Hematopoietic multipotent progenitor cell treated with erythropoietin and hydrocortisone succinate and interleukin-3 and kit ligand, for 17 days (in vitro differentiated cells): ENCODE results near the gene NANS.
"Not testable (repeated sequence)": the region's sequence is repeated elsewhere in the genome, so short reads cannot be mapped to it uniquely, and the experiment has no call there.

Experiments
- DNase-seq: peaks from one replicate; pipeline ENCODE4 v3.0.0-alpha.2; 2015; ENCODE audit warnings: low spot score

Gene NANS, protein sequence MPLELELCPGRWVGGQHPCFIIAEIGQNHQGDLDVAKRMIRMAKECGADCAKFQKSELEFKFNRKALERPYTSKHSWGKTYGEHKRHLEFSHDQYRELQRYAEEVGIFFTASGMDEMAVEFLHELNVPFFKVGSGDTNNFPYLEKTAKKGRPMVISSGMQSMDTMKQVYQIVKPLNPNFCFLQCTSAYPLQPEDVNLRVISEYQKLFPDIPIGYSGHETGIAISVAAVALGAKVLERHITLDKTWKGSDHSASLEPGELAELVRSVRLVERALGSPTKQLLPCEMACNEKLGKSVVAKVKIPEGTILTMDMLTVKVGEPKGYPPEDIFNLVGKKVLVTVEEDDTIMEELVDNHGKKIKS

GRCh38 chr9:98056269-98057137 lies at the start of gene NANS:
NANS (plus strand) TSS chr9:98056732; CDS start chr9:98056809, 77 bp downstream.
- peak; percentile 90 for DNase-seq

DNA sequence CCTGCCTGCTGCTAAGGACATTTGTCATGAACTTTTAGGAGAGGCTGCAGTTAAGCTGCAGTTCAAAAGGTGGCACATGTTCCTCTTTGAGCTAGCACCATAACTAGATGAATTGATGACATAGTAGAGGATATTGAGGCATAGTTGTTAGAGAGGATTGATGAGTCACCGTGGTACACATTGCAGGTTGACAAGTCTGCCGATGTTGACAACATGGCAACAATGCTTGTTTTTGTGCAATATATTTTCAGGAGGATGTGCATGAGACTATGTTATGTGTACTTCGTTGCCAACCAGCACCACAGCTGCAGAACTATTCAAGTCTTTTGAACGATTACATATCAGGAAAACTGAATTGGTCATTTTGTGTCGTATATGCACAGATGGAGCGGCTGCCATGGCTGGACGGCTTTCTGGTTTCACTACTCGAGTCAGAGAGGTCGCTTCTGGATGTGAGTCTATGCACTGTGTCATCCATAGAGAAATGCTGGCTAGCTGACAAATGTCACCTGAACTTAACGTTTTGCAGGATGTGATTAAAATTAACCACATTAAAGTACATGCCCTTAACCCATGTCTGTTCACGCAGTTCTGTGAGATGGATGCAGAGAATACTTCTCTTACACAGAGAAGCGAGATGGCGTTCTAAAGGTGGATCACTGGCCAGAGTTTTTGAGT lies 49.1 kb upstream of the NANS start:
- peak; percentile 35 for DNase-seq

DNA sequence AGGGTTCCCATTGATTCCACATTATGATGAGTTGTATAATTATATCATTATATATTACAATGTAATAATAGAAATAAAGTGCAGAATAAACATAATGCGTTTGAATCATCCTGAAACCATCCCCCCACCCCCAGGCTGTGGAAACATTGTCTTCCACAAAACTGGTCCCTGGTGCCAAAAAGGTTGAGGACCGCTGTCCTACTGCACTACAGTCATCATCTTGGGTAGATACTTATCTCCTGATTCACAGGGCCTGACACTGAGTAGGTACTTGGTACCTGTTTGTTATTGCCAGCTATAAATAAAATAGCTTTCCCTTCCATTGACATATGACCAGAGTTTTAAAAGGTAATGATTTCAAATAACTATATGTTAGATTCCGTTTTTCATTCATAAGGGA lies 47.8 kb upstream of the NANS start:
- no peak for DNase-seq

- DNase-seq: no peak
Observed at GRCh38 chr9:98009437-98009836, 47.1 kb upstream of the NANS start.

GRCh38 chr9:98009936-98010335 lies 46.6 kb upstream of the NANS start:
- no peak for DNase-seq

GRCh38 chr9:98010445-98010844 lies 46.1 kb upstream of the NANS start:
- DNase-seq: no peak

GRCh38 chr9:98011122-98011521 lies 45.4 kb upstream of the NANS start:
- no peak for DNase-seq

GRCh38 chr9:98016137-98016680 lies 40.3 kb upstream of the NANS start:
- no peak for DNase-seq

GRCh38 chr9:98017306-98017705 lies 39.2 kb upstream of the NANS start:
- no peak for DNase-seq

- DNase-seq: no peak
Observed at GRCh38 chr9:98018347-98018746, 38.2 kb upstream of the NANS start.

DNA sequence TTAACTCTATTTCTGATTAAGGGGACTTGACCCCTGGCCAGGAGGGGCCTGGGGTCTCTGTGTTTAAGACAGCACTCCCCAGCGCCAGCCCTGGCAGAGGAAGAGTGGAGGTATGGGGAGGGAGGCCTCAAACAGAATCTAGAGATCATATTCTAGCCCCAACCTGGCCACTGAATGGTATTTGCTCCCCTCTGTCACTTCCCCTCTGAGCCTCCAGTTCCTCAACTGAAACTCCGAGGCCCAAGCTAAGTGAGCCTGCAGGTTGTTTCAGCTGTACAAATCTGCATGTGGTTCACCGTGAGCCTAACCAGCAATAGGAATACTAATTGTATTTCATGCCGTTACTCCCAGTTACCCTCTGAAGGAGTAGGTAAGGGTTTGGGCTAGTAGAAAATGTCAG lies 37.4 kb upstream of the NANS start:
- no peak for DNase-seq

GRCh38 chr9:98019869-98020268 lies 36.7 kb upstream of the NANS start:
- not testable (repeated sequence) for DNase-seq

- no peak for DNase-seq
Observed at GRCh38 chr9:98020476-98021145, 35.9 kb upstream of the NANS start.

GRCh38 chr9:98021306-98022040 lies 35.1 kb upstream of the NANS start:
- no peak for DNase-seq

DNA sequence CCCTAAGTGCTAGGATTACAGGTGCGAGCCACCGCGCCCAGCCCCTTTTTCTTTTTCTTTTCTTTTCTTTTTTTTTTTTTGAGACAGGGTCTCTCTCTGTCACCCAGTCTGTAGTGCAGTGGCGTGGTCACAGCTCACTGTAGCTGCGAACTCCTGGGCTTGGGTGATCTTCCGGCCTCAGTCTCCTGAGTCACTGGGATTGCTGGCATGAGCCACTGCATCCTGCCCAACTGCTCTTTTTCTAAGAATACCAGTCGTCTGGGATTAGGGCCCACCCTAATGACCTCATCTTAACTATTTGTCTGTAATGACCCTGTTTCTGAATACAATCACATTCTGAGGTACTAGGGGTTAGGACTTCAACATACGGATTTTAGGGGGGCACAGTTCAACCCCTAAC lies 34.1 kb upstream of the NANS start:
- DNase-seq: no peak

GRCh38 chr9:98024702-98025101 lies 31.8 kb upstream of the NANS start:
- no peak for DNase-seq

- no peak for DNase-seq
Observed at GRCh38 chr9:98031169-98031568, 25.4 kb upstream of the NANS start.

GRCh38 chr9:98031935-98032334 lies 24.6 kb upstream of the NANS start:
- DNase-seq: peak; percentile 57

DNA sequence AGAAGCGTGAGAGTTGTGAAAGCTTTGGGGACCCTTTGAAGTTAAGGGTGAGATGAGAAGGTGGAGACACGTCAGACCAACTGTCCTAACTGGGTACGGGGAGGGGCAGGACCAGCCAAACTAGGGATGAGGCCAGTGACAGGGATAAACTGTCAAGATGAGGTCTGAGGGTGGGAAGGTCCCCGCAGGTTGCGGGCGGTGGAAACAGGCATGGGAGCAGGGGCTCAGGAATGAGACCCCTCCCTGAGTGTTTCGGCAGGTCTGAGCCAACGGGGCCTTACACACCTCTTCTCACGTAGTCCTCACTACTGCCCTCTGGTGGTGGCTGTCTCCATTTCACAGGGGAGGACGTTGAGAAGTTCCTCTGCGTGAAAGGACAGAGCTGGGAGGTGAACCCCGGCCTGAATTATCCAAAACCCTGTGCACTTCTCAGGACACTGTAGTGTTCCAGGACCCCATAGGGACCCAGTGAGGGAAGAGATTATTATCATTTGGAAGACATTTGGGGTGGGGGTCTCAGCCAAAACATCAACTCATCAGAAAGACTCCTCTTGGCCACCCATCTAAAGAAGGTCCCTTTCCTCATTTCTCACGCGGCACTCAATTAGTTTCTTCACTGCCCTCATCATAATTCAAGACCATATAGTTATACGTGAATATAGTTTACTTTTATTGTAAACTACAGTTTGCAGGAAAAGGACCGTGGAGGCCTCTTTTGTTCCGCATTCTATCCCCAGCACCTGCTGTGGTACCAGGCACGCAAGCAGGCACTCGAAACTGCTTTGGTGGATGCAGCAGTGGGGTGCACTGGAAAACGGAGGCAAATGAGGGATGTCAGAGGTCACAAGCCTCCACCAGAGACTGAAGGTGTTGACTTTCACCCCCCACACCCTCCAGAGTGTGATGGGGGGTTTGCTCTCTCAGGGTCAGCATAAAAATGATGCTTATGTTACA lies 21.7 kb upstream of the NANS start:
- DNase-seq: peak; percentile 95

DNA sequence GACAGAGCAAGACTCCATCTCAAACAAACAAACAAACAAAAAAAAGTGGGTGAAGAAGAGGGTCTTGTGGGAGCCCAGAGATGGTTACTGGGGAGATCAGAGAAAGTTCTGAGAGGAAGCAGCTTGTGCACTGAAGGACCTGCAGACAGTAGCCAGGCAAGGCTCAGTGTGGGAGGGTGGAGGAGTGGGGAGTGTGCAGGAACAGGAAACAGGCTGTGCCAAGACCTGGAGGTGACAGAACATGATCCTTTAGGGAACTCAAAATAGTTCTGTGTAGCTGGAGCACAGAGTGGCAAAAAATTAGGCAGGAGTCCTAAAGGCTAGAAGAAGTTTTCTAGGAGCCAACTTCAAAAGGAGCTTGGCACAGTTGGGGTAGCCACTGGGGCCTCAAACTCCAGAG lies 19.2 kb upstream of the NANS start:
- no peak for DNase-seq
